SK-N-SH treated with all-trans-retinoic acid at 6 μM for 48 hours (cell line): ENCODE measurements around the gene CLIC1.

Experiments
- ATAC-seq: fragments of 200-7000 bp; cut with Tn5 transposase; 3 replicates; pipeline ENCODE4 v1.9.1; 2020; ENCODE audit warnings: mild to moderate bottlenecking, moderate library complexity
- ARNTL ChIP-seq: fragments of 450-650 bp; formaldehyde crosslinking; IDR thresholded peaks from 2 replicates; pipeline ENCODE4 v1.5.0; 2020; ENCODE audit warnings: low read depth, mild to moderate bottlenecking, moderate library complexity, borderline replicate concordance
- BACH2 ChIP-seq: fragments of 250-450 bp; sonication (Bioruptor Pico); IDR thresholded peaks from 2 replicates; pipeline ENCODE4 v1.9.0; 2021; ENCODE audit warnings: mild to moderate bottlenecking, borderline replicate concordance
- CSDC2 ChIP-seq: fragments of 250-450 bp; sonication (Bioruptor Pico); IDR thresholded peaks from 2 replicates; pipeline ENCODE4 v1.5.0; 2020; ENCODE audit warnings: mild to moderate bottlenecking, moderate library complexity
- ESRRG ChIP-seq: fragments of 250-450 bp; sonication (Bioruptor Pico); IDR thresholded peaks from 2 replicates; pipeline ENCODE4 v1.6.1; 2021; ENCODE audit warnings: mild to moderate bottlenecking
- GLIS3 ChIP-seq: fragments of 250-450 bp; sonication (Bioruptor Pico); IDR thresholded peaks from 2 replicates; pipeline ENCODE4 v1.5.0; 2020; ENCODE audit warnings: mild to moderate bottlenecking, moderate library complexity
- ISL1 ChIP-seq: fragments of 250-450 bp; sonication (Bioruptor Pico); IDR thresholded peaks from 2 replicates; pipeline ENCODE4 v2.1.2; 2022; ENCODE audit warnings: mild to moderate bottlenecking, moderate library complexity
- PPARA ChIP-seq: fragments of 250-450 bp; sonication (Bioruptor Pico); IDR thresholded peaks from 2 replicates; pipeline ENCODE4 v1.5.0; 2020; ENCODE audit warnings: mild to moderate bottlenecking, borderline replicate concordance
- RARB ChIP-seq: fragments of 250-450 bp; sonication (Bioruptor Pico); IDR thresholded peaks from 2 replicates; pipeline ENCODE4 v1.8.0; 2021; ENCODE audit warnings: mild to moderate bottlenecking, moderate library complexity
- SNAI2 ChIP-seq: fragments of 250-450 bp; sonication (Bioruptor Pico); IDR thresholded peaks from 2 replicates; pipeline ENCODE4 v1.5.0; 2020; ENCODE audit warnings: mild to moderate bottlenecking, moderate library complexity
- TCF4 ChIP-seq: fragments of 250-450 bp; sonication (Bioruptor Pico); IDR thresholded peaks from 2 replicates; pipeline ENCODE4 v1.8.0; 2021; ENCODE audit warnings: mild to moderate bottlenecking, moderate library complexity, borderline replicate concordance
- TOX ChIP-seq: fragments of 250-450 bp; sonication (Bioruptor Pico); IDR thresholded peaks from 2 replicates; pipeline ENCODE4 v1.8.0; 2021; ENCODE audit warnings: mild to moderate bottlenecking, moderate library complexity, borderline replicate concordance
- ZC3H10 ChIP-seq: fragments of 250-450 bp; sonication (Bioruptor Pico); IDR thresholded peaks from 2 replicates; pipeline ENCODE4 v1.5.1; 2021; ENCODE audit warnings: mild to moderate bottlenecking, moderate library complexity
- ZFP3 ChIP-seq: fragments of 250-450 bp; sonication (Bioruptor Pico); IDR thresholded peaks from 2 replicates; pipeline ENCODE4 v1.5.0; 2020; ENCODE audit warnings: mild to moderate bottlenecking, moderate library complexity
- ZFP30 ChIP-seq: fragments of 450-650 bp; formaldehyde crosslinking; IDR thresholded peaks from 2 replicates; pipeline ENCODE4 v1.5.0; 2022; ENCODE audit warnings: mild to moderate bottlenecking, moderate library complexity
- ZNF565 ChIP-seq: fragments of 450-650 bp; formaldehyde crosslinking; conservative IDR thresholded peaks from 2 replicates; pipeline ENCODE4 v1.5.0; 2020; ENCODE audit warnings: low read depth, mild to moderate bottlenecking, moderate library complexity
- ZNF70 ChIP-seq: fragments of 450-650 bp; formaldehyde crosslinking; IDR thresholded peaks from 2 replicates; pipeline ENCODE4 v1.5.0; 2020; ENCODE audit warnings: mild to moderate bottlenecking, moderate library complexity
- ZNF8 ChIP-seq: fragments of 450-650 bp; formaldehyde crosslinking; IDR thresholded peaks from 2 replicates; pipeline ENCODE4 v1.5.0; 2020; ENCODE audit warnings: mild to moderate bottlenecking, moderate library complexity
- TF ChIP-seq, protein P1 (sequence below): fragments of 250-450 bp; sonication (Bioruptor Pico); IDR thresholded peaks from 2 replicates; pipeline ENCODE4 v1.5.1; 2021; ENCODE audit warnings: mild to moderate bottlenecking, moderate library complexity
- TF ChIP-seq, protein P2 (sequence below): fragments of 250-450 bp; sonication (Bioruptor Pico); IDR thresholded peaks from 2 replicates; pipeline ENCODE4 v1.8.0; 2021; ENCODE audit warnings: low read depth, mild to moderate bottlenecking, moderate library complexity, borderline replicate concordance
- TF ChIP-seq, protein P3 (sequence below): fragments of 250-450 bp; sonication (Bioruptor Pico); IDR thresholded peaks from 2 replicates; pipeline ENCODE4 v1.5.0; 2020; ENCODE audit warnings: mild to moderate bottlenecking, moderate library complexity
- TF ChIP-seq, protein P4 (sequence below): fragments of 250-450 bp; sonication (Bioruptor Pico); IDR thresholded peaks from 2 replicates; pipeline ENCODE4 v1.5.1; 2020; ENCODE audit warnings: low read depth, mild to moderate bottlenecking, moderate library complexity

Gene CLIC1

DNA sequence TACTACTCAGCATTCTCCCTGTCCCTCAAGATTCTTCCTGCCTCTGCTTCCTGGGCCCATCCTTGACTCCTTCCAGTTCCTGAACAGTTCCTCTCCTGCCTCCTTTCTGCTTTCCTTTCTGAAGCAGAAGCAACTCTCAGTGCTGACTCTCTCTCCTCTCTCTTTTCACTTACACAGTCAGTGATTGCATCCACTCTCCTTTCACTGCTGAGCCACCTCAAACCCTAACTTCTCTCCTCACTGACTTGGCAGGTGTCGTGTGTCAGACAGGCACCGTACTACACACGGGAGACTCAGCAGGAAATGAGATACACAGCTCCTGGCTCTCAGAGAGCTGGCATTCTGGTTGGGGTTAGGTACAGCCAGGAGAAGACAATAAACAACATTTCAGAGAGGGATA lies 38.8 kb downstream of the CLIC1 start (continued):
- TF ChIP-seq, protein P1, sequence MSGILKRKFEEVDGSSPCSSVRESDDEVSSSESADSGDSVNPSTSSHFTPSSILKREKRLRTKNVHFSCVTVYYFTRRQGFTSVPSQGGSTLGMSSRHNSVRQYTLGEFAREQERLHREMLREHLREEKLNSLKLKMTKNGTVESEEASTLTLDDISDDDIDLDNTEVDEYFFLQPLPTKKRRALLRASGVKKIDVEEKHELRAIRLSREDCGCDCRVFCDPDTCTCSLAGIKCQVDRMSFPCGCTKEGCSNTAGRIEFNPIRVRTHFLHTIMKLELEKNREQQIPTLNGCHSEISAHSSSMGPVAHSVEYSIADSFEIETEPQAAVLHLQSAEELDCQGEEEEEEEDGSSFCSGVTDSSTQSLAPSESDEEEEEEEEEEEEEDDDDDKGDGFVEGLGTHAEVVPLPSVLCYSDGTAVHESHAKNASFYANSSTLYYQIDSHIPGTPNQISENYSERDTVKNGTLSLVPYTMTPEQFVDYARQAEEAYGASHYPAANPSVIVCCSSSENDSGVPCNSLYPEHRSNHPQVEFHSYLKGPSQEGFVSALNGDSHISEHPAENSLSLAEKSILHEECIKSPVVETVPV (CRISPR knock-in tag), result no peak
- TF ChIP-seq BACH2 (CRISPR knock-in tag), result no peak
- TF ChIP-seq ZNF70, result no peak

DNA sequence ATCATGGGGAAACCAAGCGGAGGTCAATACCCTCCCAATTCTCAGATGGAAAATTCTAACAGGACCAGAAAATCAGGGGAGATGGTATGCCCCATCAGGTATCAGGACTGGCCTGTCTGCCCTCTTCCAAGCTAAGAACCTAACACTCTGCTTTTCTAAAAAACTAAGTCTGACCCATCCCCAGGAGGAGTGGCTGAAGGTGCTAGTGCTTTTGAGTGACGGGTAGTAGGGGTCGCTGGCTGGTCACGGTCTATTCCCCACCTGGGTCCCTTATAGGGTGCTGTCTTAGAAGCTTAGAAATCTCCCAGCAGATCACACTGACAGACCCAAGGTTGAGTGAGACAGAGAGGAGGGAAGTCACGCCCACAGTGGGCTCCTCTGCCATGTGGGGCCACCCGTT lies 42.8 kb downstream of the CLIC1 start:
- ATAC-seq, result no peak
- no peak for TF ChIP-seq ZC3H10 (CRISPR knock-in tag)
- TF ChIP-seq GLIS3 (CRISPR knock-in tag), result no peak
- TF ChIP-seq, protein P1 (CRISPR knock-in tag), result no peak
- TF ChIP-seq TCF4 (CRISPR knock-in tag), result no peak
- no peak for TF ChIP-seq ISL1 (CRISPR knock-in tag)
- TF ChIP-seq, protein P2, sequence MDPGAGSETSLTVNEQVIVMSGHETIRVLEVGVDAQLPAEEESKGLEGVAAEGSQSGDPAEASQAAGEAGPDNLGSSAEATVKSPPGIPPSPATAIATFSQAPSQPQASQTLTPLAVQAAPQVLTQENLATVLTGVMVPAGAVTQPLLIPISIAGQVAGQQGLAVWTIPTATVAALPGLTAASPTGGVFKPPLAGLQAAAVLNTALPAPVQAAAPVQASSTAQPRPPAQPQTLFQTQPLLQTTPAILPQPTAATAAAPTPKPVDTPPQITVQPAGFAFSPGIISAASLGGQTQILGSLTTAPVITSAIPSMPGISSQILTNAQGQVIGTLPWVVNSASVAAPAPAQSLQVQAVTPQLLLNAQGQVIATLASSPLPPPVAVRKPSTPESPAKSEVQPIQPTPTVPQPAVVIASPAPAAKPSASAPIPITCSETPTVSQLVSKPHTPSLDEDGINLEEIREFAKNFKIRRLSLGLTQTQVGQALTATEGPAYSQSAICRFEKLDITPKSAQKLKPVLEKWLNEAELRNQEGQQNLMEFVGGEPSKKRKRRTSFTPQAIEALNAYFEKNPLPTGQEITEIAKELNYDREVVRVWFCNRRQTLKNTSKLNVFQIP (CRISPR knock-in tag), result no peak
- TF ChIP-seq ARNTL (CRISPR knock-in tag), result no peak
- TF ChIP-seq, protein P3, sequence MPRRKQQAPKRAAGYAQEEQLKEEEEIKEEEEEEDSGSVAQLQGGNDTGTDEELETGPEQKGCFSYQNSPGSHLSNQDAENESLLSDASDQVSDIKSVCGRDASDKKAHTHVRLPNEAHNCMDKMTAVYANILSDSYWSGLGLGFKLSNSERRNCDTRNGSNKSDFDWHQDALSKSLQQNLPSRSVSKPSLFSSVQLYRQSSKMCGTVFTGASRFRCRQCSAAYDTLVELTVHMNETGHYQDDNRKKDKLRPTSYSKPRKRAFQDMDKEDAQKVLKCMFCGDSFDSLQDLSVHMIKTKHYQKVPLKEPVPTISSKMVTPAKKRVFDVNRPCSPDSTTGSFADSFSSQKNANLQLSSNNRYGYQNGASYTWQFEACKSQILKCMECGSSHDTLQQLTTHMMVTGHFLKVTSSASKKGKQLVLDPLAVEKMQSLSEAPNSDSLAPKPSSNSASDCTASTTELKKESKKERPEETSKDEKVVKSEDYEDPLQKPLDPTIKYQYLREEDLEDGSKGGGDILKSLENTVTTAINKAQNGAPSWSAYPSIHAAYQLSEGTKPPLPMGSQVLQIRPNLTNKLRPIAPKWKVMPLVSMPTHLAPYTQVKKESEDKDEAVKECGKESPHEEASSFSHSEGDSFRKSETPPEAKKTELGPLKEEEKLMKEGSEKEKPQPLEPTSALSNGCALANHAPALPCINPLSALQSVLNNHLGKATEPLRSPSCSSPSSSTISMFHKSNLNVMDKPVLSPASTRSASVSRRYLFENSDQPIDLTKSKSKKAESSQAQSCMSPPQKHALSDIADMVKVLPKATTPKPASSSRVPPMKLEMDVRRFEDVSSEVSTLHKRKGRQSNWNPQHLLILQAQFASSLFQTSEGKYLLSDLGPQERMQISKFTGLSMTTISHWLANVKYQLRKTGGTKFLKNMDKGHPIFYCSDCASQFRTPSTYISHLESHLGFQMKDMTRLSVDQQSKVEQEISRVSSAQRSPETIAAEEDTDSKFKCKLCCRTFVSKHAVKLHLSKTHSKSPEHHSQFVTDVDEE, result no peak
- no peak for TF ChIP-seq ZNF8
- TF ChIP-seq SNAI2 (CRISPR knock-in tag), result no peak
- TF ChIP-seq TOX (CRISPR knock-in tag), result no peak
- TF ChIP-seq ZNF70, result no peak
- no peak for TF ChIP-seq ESRRG (CRISPR knock-in tag)
- TF ChIP-seq, protein P4, sequence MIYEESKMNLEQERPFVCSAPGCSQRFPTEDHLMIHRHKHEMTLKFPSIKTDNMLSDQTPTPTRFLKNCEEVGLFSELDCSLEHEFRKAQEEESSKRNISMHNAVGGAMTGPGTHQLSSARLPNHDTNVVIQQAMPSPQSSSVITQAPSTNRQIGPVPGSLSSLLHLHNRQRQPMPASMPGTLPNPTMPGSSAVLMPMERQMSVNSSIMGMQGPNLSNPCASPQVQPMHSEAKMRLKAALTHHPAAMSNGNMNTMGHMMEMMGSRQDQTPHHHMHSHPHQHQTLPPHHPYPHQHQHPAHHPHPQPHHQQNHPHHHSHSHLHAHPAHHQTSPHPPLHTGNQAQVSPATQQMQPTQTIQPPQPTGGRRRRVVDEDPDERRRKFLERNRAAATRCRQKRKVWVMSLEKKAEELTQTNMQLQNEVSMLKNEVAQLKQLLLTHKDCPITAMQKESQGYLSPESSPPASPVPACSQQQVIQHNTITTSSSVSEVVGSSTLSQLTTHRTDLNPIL (CRISPR knock-in tag), result no peak

DNA sequence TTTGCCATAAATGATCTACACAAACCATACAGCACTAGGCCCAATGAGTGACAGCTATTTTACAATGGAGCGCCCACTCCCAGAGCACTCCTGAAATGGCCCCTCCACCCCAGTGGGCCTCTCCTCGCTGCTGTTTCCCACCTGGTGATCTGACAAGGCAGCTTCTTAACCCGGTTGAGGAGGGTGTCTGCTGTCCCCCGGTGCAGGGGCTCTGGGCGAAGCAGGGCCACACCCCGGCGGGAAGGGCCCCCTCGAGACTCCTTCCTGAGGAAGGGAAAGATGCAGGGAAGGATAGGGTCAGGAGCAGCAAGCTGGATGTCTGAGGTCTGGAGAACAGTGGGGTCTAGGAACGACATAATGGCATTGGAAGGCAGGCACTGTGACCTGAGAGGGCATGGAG lies 43.4 kb downstream of the CLIC1 start:
- no peak for ATAC-seq
- no peak for TF ChIP-seq SNAI2 (CRISPR knock-in tag)

DNA sequence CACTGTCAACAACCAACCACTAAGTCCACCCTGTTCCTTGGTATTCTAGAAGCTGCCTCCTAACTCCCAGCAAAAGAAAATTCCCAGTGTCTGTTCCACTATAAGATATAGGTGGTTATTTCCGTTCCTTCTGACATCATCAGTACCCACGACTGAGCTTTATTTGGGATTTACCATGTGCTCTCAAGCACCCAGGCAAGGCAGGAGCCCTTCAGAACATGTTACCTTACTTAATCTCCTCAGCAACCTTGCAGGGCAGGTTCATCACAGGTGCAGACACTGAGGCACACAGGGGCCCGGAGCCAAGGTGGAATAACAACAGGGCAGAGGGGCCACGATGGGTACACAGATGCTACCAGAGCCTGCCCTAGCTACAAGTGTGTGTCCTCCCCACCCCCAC lies 44.0 kb downstream of the CLIC1 start:
- no peak for ATAC-seq
- TF ChIP-seq ARNTL (CRISPR knock-in tag) (no peak), ZNF565 (no peak), TCF4 (CRISPR knock-in tag) (no peak), PPARA (CRISPR knock-in tag) (no peak), ZFP3 (CRISPR knock-in tag) (no peak), RARB (no peak), ZFP30 (no peak), ISL1 (CRISPR knock-in tag) (no peak), CSDC2 (CRISPR knock-in tag) (no peak), TOX (CRISPR knock-in tag) (no peak), ZC3H10 (CRISPR knock-in tag) (no peak), ESRRG (CRISPR knock-in tag) (no peak)
- TF ChIP-seq, protein P4 (CRISPR knock-in tag), result no peak
- TF ChIP-seq, protein P3, result no peak
